Measurements from ENCODE around the gene MOB3B.

- TF ChIP-seq CTCF (IDR thresholded peaks at IDR 0.05) = no peak
- peak in 1 of 2 donors; percentile 40 for TF ChIP-seq POLR2AphosphoS5 (IDR thresholded peaks at IDR 0.05; ENCODE audit: insufficient read depth in 1 of 2, low read depth in 1 of 2)
- TF ChIP-seq POLR2A (IDR thresholded peaks at IDR 0.05) = no peak
Observed at GRCh38 chr9:27499451-27499850, 30.2 kb downstream of the MOB3B start.

Data from vagina (tissue), 2 donors.